CD4-positive, alpha-beta T cell (primary cell): ENCODE data around the gene FADS1. TPM values are rescaled to one million over a fixed set of nuclear protein-coding genes. Genes with fewer than 3 reads are reported as not detected.

Source experiments
- ATAC-seq: fragments of 200-7000 bp; cut with Tn5 transposase; one replicate; pipeline ENCODE4 v1.10.0; 2022; ENCODE audit warnings: mild to moderate bottlenecking; ENCODE audit not compliant: poor library complexity
- CTCF ChIA-PET: fragments of 350-600 bp; sonication (Branson Sonifier 250); formaldehyde crosslinking; loops from one replicate; lab custom pipeline; 2021; ENCODE audit warnings: antibody characterized with exemption, inconsistent platforms; lab: Charles Lee
- POLR2A ChIA-PET: fragments of 350-600 bp; sonication (Branson Sonifier 250); formaldehyde crosslinking; loops from one replicate; lab custom pipeline; 2021; ENCODE audit warnings: antibody characterized with exemption, inconsistent platforms; lab: Charles Lee
- DNase-seq, 14 experiments: peaks; one replicate each; pipeline ENCODE4 v3.0.0-alpha.2; 2013 to 2020; ENCODE audit warnings: mixed read lengths in 2 of 14
- H3K27ac ChIP-seq, 2 donors: one replicate each; pipeline versions ENCODE4 v1.5.1 to v1.7.0; 2013; ENCODE audit warnings: low read length in 2 of 2, low read depth in 1 of 2, mild to moderate bottlenecking in 1 of 2
- H3K27me3 ChIP-seq, 2 experiments: 1 replicate in 1 of 2; 2 replicates in 1 of 2; pipeline versions ENCODE4 v1.6.1 to v1.7.0; 2013; ENCODE audit warnings: low read length in 2 of 2, control low read depth in 1 of 2, mild to moderate bottlenecking in 1 of 2, moderate library complexity in 1 of 2; ENCODE audit not compliant: insufficient read depth in 2 of 2, control insufficient read depth in 1 of 2
- H3K36me3 ChIP-seq: one replicate; pipeline ENCODE4 v1.6.1; 2013; ENCODE audit warnings: low read length, control low read depth; ENCODE audit not compliant: insufficient read depth
- H3K4me1 ChIP-seq: one replicate; pipeline ENCODE4 v1.6.1; 2013; ENCODE audit warnings: low read length, control low read depth; ENCODE audit not compliant: insufficient read depth
- H3K4me3 ChIP-seq: one replicate; pipeline ENCODE4 v1.5.1; 2013; ENCODE audit warnings: mild to moderate bottlenecking, low read length, moderate library complexity
- H3K9me3 ChIP-seq, 2 experiments: 1 replicate in 1 of 2; 2 replicates in 1 of 2; pipeline versions ENCODE4 v1.6.1 to v1.7.0; 2013; ENCODE audit warnings: low read length in 2 of 2, mild to moderate bottlenecking in 2 of 2, control low read depth in 1 of 2, moderate library complexity in 1 of 2; ENCODE audit not compliant: control insufficient read depth in 1 of 2, insufficient read depth in 1 of 2
- H3K27ac Mint-ChIP-seq: one replicate; pipeline ENCODE4 v1.8.0; 2020; ENCODE audit warnings: mixed read lengths
- H3K27me3 Mint-ChIP-seq: one replicate; pipeline ENCODE4 v1.8.0; 2021; ENCODE audit warnings: mixed read lengths
- H3K36me3 Mint-ChIP-seq: one replicate; pipeline ENCODE4 v1.8.0; 2021; ENCODE audit warnings: low read depth, mixed read lengths
- H3K4me1 Mint-ChIP-seq: one replicate; pipeline ENCODE4 v1.8.0; 2021; ENCODE audit warnings: low read depth, mixed read lengths
- H3K4me3 Mint-ChIP-seq: one replicate; pipeline ENCODE4 v1.8.0; 2020; ENCODE audit warnings: mild to moderate bottlenecking, mixed read lengths
- H3K9me3 Mint-ChIP-seq: one replicate; pipeline ENCODE4 v1.8.0; 2020; ENCODE audit warnings: mixed read lengths
- intact Hi-C, 2 experiments: fragments of 100-400 bp; cut with DNase I in 1 of 2; cut with micrococcal nuclease in 1 of 2; formaldehyde crosslinking; loops; one replicate each; pipeline versions ENCODE4 v1.15.1 to v1.9.0; 2023 to 2025; cut with DNase I, micrococcal nuclease
- total RNA-seq, 174 experiments: library from RNA in 2 of 174; stranded (reverse) in 2 of 174; gene quantifications; one replicate each; pipeline ENCODE4 v1.2.3 and lab custom pipeline; 2021 to 2026
- TF ChIP-seq, protein P1 (sequence below): fragments of 200-600 bp; IDR thresholded peaks from one replicate; pipeline ENCODE4 v1.8.0; 2022; ENCODE audit warnings: antibody characterized with exemption, mild to moderate bottlenecking

FADS1 gene
- total RNA-seq, 2 experiments from 2014 or later, result 0.56 to 0.77 TPM

DNA sequence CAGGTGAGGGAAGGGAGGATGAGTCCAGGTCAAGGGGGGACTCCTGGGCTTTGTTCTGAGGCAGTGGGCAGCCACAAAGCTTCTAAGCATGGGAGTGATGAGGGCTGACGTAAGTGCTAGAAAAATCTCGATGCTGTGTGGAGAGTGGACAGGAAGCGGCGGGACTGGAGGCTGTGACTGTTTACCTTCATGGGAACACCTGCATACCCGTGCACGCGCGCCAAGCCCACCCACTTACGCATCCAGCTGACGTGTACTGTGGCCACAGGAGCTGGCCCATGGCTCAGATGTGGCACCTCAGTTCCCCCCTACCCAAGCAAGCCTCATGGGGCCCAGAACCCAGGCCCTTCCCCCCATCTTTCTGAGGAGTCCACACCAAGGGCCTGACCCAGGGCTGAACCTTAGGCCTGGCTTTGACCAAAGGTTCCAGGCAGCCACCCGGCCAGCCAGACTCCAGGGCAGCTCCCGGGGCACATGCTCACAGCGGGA lies 50.4 kb downstream of the FADS1 start:
- Mint-ChIP-seq H3K9me3 (no peaks in the 10 kb centered on the region), H3K27ac (no peak overlapping the region), H3K36me3 (no peaks in the 10 kb centered on the region), H3K4me3 (no peak overlapping the region), H3K4me1 (no peaks in the 10 kb centered on the region), H3K27me3 (peaks cover 7% of the 10 kb centered on the region)
- Histone ChIP-seq H3K27ac (no peak overlapping the region), H3K4me1 (no peaks in the 10 kb centered on the region), H3K9me3 (no peaks in the 10 kb centered on the region), H3K36me3 (no peaks in the 10 kb centered on the region), H3K4me3 (no peak overlapping the region), H3K27me3 (no peaks in the 10 kb centered on the region)
- CTCF ChIA-PET, result interaction anchor here (1.4 kb wide), 1 partner anchor 33 kb away, joined by 3 read pairs; no protein-coding TSS in a partner anchor
- DNase-seq (no peak), ATAC-seq (no peak)
- TF ChIP-seq, protein P1, sequence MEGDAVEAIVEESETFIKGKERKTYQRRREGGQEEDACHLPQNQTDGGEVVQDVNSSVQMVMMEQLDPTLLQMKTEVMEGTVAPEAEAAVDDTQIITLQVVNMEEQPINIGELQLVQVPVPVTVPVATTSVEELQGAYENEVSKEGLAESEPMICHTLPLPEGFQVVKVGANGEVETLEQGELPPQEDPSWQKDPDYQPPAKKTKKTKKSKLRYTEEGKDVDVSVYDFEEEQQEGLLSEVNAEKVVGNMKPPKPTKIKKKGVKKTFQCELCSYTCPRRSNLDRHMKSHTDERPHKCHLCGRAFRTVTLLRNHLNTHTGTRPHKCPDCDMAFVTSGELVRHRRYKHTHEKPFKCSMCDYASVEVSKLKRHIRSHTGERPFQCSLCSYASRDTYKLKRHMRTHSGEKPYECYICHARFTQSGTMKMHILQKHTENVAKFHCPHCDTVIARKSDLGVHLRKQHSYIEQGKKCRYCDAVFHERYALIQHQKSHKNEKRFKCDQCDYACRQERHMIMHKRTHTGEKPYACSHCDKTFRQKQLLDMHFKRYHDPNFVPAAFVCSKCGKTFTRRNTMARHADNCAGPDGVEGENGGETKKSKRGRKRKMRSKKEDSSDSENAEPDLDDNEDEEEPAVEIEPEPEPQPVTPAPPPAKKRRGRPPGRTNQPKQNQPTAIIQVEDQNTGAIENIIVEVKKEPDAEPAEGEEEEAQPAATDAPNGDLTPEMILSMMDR, result no peak
- POLR2A ChIA-PET, result no interaction called here
- intact Hi-C loops, result no loop called here

DNA sequence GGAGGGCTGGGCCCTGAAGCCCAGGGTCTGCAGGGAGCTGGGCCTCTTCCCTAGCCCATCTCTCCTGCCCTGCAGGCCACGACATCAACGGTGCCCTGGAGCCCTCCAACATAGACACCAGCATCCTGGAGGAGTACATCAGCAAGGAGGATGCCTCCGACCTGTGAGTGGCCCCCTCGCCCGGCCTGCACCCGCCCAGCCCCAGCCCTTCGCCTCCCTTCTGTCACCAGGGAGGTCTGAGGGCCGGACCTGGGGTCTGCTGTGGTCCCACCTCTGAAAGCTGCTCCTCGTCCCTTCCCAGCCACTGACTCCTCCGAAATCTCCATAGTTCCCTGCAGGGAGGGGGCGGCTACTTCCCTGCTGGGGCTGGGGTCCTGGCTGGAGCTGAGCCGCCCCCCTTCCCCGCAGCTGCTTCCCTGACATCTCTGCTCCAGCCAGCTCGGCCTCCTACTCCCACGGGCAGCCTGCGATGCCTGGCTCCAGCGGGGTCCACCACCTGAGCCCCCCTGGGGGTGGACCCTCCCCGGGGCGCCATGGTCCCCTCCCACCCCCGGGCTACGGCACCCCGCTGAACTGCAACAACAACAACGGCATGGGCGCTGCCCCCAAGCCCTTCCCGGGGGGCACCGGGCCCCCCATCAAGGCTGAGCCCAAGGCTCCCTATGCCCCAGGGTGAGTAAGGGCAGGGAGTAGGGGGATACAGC lies 51.1 kb downstream of the FADS1 start:
- Mint-ChIP-seq H3K4me1 (no peaks in the 10 kb centered on the region), H3K36me3 (no peaks in the 10 kb centered on the region), H3K27me3 (peaks cover 7% of the 10 kb centered on the region), H3K27ac (no peak overlapping the region), H3K4me3 (no peak overlapping the region), H3K9me3 (no peaks in the 10 kb centered on the region)
- Histone ChIP-seq H3K4me1 (no peaks in the 10 kb centered on the region), H3K36me3 (no peaks in the 10 kb centered on the region), H3K4me3 (no peak overlapping the region), H3K9me3 (no peaks in the 10 kb centered on the region), H3K27ac (no peak overlapping the region), H3K27me3 (no peaks in the 10 kb centered on the region)
- ATAC-seq (no peak), DNase-seq (no peak)
- ChIA-PET POLR2A (no interaction called here), CTCF (interaction anchor here (1.4 kb wide), 1 partner anchor 32 kb away, joined by 3 read pairs; no protein-coding TSS in a partner anchor)
- intact Hi-C loops, result no loop called here
- TF ChIP-seq, protein P1, result no peak

DNA sequence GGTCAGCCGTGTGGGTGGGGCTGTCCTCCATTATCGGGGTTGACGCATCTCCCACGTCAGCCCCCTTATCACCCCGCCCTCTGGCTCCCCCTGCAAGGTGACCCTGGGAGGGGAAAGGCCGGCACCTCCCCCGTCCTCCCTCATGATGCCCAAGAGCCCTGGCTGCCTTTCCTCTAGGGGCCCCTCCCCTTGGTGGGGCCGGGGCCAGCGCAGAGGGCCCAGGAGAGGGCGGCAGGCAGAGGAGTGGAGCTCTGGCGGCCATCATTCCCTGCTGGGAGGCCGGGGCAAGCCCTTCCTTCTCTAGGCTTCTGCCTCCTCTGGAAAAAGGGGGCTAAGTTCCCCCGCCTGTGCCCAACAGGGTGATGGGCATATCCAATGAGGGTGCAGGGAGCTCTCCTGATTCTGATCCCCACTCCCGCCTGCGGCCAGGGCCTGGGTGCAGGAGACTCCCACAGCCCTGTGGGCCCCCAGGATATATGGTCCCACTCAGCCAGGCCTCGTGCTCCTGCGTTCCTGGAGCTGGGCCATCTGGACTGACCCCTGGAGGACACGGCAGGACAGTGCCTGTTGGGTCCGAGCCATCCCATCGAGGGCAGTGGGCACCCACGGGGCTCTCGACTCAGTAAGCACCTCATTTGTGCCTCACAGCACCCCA lies 52.1 kb downstream of the FADS1 start:
- TF ChIP-seq, protein P1, result no peak

More for the DNA sequence above, 52.1 kb downstream of the FADS1 start:
- Mint-ChIP-seq H3K27ac (no peak overlapping the region), H3K9me3 (no peaks in the 10 kb centered on the region), H3K27me3 (peaks cover 7% of the 10 kb centered on the region), H3K36me3 (no peaks in the 10 kb centered on the region), H3K4me1 (no peaks in the 10 kb centered on the region), H3K4me3 (no peak overlapping the region)
- H3K27ac ChIP-seq, result no peak overlapping the region
- intact Hi-C loops, result no loop called here
- no peak for ATAC-seq
- H3K4me3 ChIP-seq, result no peak overlapping the region
- H3K36me3 ChIP-seq, result no peaks in the 10 kb centered on the region
- no peak for DNase-seq
- H3K9me3 ChIP-seq, result no peaks in the 10 kb centered on the region
- ChIA-PET CTCF (no interaction called here), POLR2A (no interaction called here)
- no peaks in the 10 kb centered on the region for H3K27me3 ChIP-seq
- H3K4me1 ChIP-seq, result no peaks in the 10 kb centered on the region
